IPS DF 6.9 (cell line): ENCODE data around the gene WASF2.
"Not testable (repeated sequence)": the region's sequence is repeated elsewhere in the genome, so short reads cannot be mapped to it uniquely, and the experiment has no call there.

ENCODE experiments used
- DNase-seq: peaks from one replicate; pipeline ENCODE4 v3.0.0-alpha.2; 2013; ENCODE audit warnings: low read depth, low spot score
- H3K27ac ChIP-seq: one replicate; pipeline ENCODE4 v1.5.1; 2013; ENCODE audit warnings: low read length, control low read depth
- H3K27me3 ChIP-seq: 2 replicates; pipeline ENCODE4 v1.6.1; 2013; ENCODE audit warnings: mild to moderate bottlenecking, low read length; ENCODE audit not compliant: control insufficient read depth, insufficient read depth
- H3K36me3 ChIP-seq: 2 replicates; pipeline ENCODE4 v1.6.1; 2013; ENCODE audit warnings: low read length; ENCODE audit not compliant: control insufficient read depth, insufficient read depth
- H3K4me1 ChIP-seq: 2 replicates; pipeline ENCODE4 v1.6.1; 2013; ENCODE audit warnings: low read length; ENCODE audit not compliant: control insufficient read depth, insufficient read depth
- H3K4me3 ChIP-seq: 2 replicates; pipeline ENCODE4 v1.5.1; 2013; ENCODE audit warnings: mild to moderate bottlenecking, low read length
- H3K9me3 ChIP-seq: 2 replicates; pipeline ENCODE4 v1.6.1; 2013; ENCODE audit warnings: low read length, inconsistent platforms; ENCODE audit not compliant: control insufficient read depth, insufficient read depth
- WGBS: extraction: QIAGEN DNeasy Blood & Tissue Kit; methylation state at CpG from one replicate; pipeline ENCODE4 v1.1.7; 2013; ENCODE audit warnings: mixed read lengths, missing lambda C conversion rate; ENCODE audit not compliant: insufficient read length, insufficient coverage; 5-methylcytosine and 5-hydroxymethylcytosine counted together

Gene WASF2

DNA sequence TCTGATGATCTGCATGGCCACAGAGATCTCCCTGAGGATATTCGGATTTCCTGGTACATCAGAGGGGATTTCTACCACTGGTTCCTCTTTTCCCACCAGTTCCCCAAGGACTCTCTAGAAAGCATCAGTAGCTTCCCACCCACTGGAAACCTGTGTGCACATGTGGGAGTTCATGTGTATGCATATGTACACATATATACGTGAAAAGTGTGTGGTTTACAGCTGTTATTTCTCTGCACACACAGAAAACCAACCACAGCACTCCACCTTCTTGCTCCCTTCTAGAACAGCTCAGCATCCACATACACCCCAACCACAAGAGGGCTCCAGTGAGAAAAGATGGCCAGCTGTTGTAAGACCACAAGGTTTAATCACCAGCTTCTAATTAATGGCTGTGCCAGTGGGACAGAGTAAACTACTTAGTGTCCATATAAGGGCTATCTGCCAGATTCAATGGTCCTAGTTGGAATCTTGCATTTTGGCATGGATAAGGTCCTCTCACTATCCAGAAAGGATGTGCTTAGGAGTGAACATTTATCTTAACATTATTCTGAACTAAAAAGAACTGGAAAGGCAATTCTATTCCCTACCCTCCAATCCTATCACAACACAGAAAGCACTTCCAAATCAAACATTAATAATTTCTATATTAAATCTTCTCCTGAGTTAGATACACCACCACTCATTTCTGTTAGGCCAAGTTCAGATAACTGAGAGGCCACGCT lies 73.4 kb downstream of the WASF2 start:
- WGBS = no CpG with 5 or more reads among the region's 3 CpGs
- H3K4me1 ChIP-seq = peaks cover 1% of the 10 kb centered on the region; the same call in 1 of the 2 replicates
- H3K27ac ChIP-seq = no peak overlapping the region
- no peaks in the 10 kb centered on the region for H3K27me3 ChIP-seq
- H3K9me3 ChIP-seq = no peaks in the 10 kb centered on the region
- H3K4me3 ChIP-seq = no peak overlapping the region
- peaks cover 11% of the 10 kb centered on the region; the same call in 1 of the 2 replicates for H3K36me3 ChIP-seq
- no peak for DNase-seq

GRCh38 chr1:27414091-27414490 lies 75.9 kb downstream of the WASF2 start:
- no peak for DNase-seq
- Histone ChIP-seq H3K4me3 (no peak overlapping the region), H3K27me3 (no peaks in the 10 kb centered on the region), H3K9me3 (no peaks in the 10 kb centered on the region), H3K4me1 (peaks cover 1% of the 10 kb centered on the region), H3K27ac (no peak overlapping the region), H3K36me3 (peaks cover 14% of the 10 kb centered on the region; the same call in 1 of the 2 replicates)
- WGBS = no CpG with 5 or more reads among the region's 1 CpG

DNA sequence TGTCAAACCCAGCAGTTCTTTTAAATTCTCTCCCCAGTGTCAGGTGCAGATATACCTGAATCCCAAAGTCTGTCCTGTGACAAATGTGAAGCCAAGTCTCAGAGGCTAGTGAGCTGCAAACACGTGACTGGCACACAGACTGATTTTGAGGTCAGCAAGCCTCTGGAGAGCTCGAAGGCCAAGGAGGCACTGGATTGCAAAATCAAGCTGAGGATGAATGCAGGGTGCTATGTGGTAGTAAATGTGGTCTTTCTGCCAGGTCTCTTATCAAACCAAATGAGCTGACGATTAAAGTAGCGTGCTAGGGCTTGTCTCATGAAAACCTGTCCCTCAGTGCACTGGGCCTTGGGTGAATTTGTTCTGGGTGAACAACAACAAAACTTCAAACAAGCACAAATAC lies 77.0 kb downstream of the WASF2 start:
- Histone ChIP-seq H3K4me1 (no peaks in the 10 kb centered on the region; the same call in 1 of the 2 replicates), H3K4me3 (no peak overlapping the region), H3K27me3 (no peaks in the 10 kb centered on the region), H3K9me3 (no peaks in the 10 kb centered on the region), H3K36me3 (peaks cover 14% of the 10 kb centered on the region; the same call in 1 of the 2 replicates), H3K27ac (no peak overlapping the region)
- DNase-seq = no peak
- no CpG with 5 or more reads among the region's 4 CpGs for WGBS

GRCh38 chr1:27412502-27412901 lies 77.5 kb downstream of the WASF2 start:
- H3K4me1 ChIP-seq = no peaks in the 10 kb centered on the region; the same call in 1 of the 2 replicates
- no peaks in the 10 kb centered on the region for H3K9me3 ChIP-seq
- no peak overlapping the region for H3K27ac ChIP-seq
- no peak for DNase-seq
- peaks cover 14% of the 10 kb centered on the region; the same call in 1 of the 2 replicates for H3K36me3 ChIP-seq
- no CpG with 5 or more reads among the region's 4 CpGs for WGBS
- H3K4me3 ChIP-seq = no peak overlapping the region
- no peaks in the 10 kb centered on the region for H3K27me3 ChIP-seq

- Histone ChIP-seq H3K27ac (no peak overlapping the region), H3K4me1 (peaks cover 2% of the 10 kb centered on the region), H3K4me3 (no peak overlapping the region), H3K9me3 (no peaks in the 10 kb centered on the region), H3K27me3 (no peaks in the 10 kb centered on the region), H3K36me3 (peaks cover 14% of the 10 kb centered on the region; the same call in 1 of the 2 replicates)
- no CpG with 5 or more reads among the region's 2 CpGs for WGBS
- DNase-seq = no peak
Observed at GRCh38 chr1:27410709-27411108, 79.3 kb downstream of the WASF2 start.

GRCh38 chr1:27409669-27410068 lies 80.3 kb downstream of the WASF2 start:
- Histone ChIP-seq H3K4me1 (peaks cover 3% of the 10 kb centered on the region), H3K27me3 (no peaks in the 10 kb centered on the region), H3K4me3 (no peak overlapping the region), H3K36me3 (peaks cover 14% of the 10 kb centered on the region; the same call in 1 of the 2 replicates), H3K27ac (no peak overlapping the region), H3K9me3 (no peaks in the 10 kb centered on the region)
- DNase-seq = no peak
- no CpG with 5 or more reads among the region's 11 CpGs for WGBS

- Histone ChIP-seq H3K27me3 (no peaks in the 10 kb centered on the region), H3K27ac (no peak overlapping the region), H3K36me3 (peaks cover 8% of the 10 kb centered on the region; the same call in 1 of the 2 replicates), H3K4me1 (peaks cover 3% of the 10 kb centered on the region), H3K9me3 (no peaks in the 10 kb centered on the region), H3K4me3 (no peak overlapping the region)
- no peak for DNase-seq
- no CpG with 5 or more reads among the region's 9 CpGs for WGBS
Observed at GRCh38 chr1:27408151-27408550, 81.8 kb downstream of the WASF2 start.

DNA sequence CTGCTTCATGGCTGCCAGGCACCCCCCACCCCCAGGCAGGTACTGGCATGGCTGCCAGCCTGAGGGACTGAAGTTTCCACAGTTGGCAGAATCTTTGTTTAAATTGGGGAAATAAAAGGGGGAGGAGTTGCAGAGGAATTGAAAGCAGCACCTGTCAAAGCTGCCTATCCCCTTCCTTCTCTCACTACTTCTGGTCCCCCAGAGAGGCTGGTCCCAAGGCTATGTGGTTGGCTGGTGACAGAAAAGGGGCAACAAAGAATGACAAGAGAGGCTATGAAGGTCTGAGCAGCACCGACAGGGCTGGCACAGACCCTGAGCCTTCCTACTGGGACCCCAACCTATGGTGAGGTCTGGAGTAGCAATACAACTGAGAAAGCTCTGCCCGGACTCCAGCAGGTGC lies 83.2 kb downstream of the WASF2 start:
- H3K27me3 ChIP-seq, H3K27ac ChIP-seq, H3K4me3 ChIP-seq, H3K36me3 ChIP-seq, H3K9me3 ChIP-seq, H3K4me1 ChIP-seq, DNase-seq: not testable (repeated sequence)
- WGBS = no CpG with 5 or more reads among the region's 2 CpGs

DNA sequence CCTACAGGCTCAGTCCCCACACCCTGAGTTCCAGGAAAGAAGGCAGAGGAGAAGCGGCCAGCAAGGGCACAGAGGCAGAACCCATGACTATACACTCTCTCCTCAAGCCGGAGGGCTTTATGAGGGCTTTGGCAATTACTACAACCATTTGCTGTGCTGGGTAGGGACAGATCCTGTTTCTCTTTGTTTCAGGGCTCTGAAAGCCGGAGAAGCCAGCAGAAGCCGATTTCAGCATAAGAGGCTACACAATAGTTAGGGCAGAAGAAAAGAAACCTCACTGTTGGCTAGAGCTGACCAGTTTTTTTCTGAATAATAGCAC lies 83.6 kb downstream of the WASF2 start:
- DNase-seq = no peak
- peaks cover 7% of the 10 kb centered on the region for H3K4me1 ChIP-seq
- no peaks in the 10 kb centered on the region for H3K27me3 ChIP-seq
- H3K9me3 ChIP-seq = no peaks in the 10 kb centered on the region
- no CpG with 5 or more reads among the region's 4 CpGs for WGBS
- no peak overlapping the region for H3K27ac ChIP-seq
- H3K36me3 ChIP-seq = peaks cover 3% of the 10 kb centered on the region; the same call in 1 of the 2 replicates
- H3K4me3 ChIP-seq = no peak overlapping the region

GRCh38 chr1:27405598-27406361 lies 84.2 kb downstream of the WASF2 start:
- H3K27ac ChIP-seq, H3K36me3 ChIP-seq, H3K4me1 ChIP-seq, H3K9me3 ChIP-seq, H3K4me3 ChIP-seq, DNase-seq, H3K27me3 ChIP-seq: not testable (repeated sequence)
- WGBS = no CpG with 5 or more reads among the region's 18 CpGs
